HepG2 (cell line): ENCODE results near the gene TM9SF2.

Source experiments
- AKNA ChIP-seq: sonication (generic); formaldehyde crosslinking; IDR thresholded peaks from 2 replicates; pipeline ENCODE4 v1.4.0; 2020; ENCODE audit warnings: missing genetic modification reagents, borderline replicate concordance
- BHLHE40 ChIP-seq: IDR thresholded peaks from 2 replicates; pipeline ENCODE4 v1.6.1; 2011; ENCODE audit warnings: low read length, improper control_type of control experiment
- POLR2A ChIP-seq, 2 experiments: IDR thresholded peaks; 2 replicates each; pipeline ENCODE4 v1.6.1; 2011; ENCODE audit warnings: low read depth in 2 of 2, low read length in 2 of 2, mild to moderate bottlenecking in 1 of 2, moderate library complexity in 1 of 2; ENCODE audit not compliant: insufficient read depth in 1 of 2
- SRY ChIP-seq: sonication (generic); formaldehyde crosslinking; IDR thresholded peaks from 2 replicates; pipeline ENCODE4 v1.8.0; 2022; ENCODE audit warnings: mild to moderate bottlenecking, missing genetic modification reagents
- TAF1 ChIP-seq: sonication (generic); formaldehyde crosslinking; IDR thresholded peaks from 2 replicates; pipeline ENCODE4 v1.4.0; 2020; ENCODE audit warnings: missing genetic modification reagents
- ZNF572 ChIP-seq: sonication (generic); formaldehyde crosslinking; IDR thresholded peaks from 2 replicates; pipeline ENCODE4 v1.5.1; 2020; ENCODE audit warnings: mild to moderate bottlenecking, missing genetic modification reagents
- ZNF670 ChIP-seq: sonication (generic); formaldehyde crosslinking; IDR thresholded peaks from 2 replicates; pipeline ENCODE4 v1.8.0; 2022; ENCODE audit warnings: mild to moderate bottlenecking, missing genetic modification reagents, borderline replicate concordance

GRCh38 chr13:99608345-99608744, 107.1 kb downstream of the TM9SF2 start:
- TF ChIP-seq BHLHE40 (no peak), SRY (no peak), TAF1 (CRISPR knock-in tag) (no peak), ZNF572 (CRISPR knock-in tag) (no peak), ZNF670 (CRISPR knock-in tag) (no peak), POLR2A (IDR thresholded peaks at IDR 0.05; ENCODE audit: insufficient read depth in 1 of 2, low read depth in 2 of 2, low read length in 2 of 2) (no peak), AKNA (no peak)
